Neutrophil (primary cell): ENCODE results near the gene SLC3A2.

Experiments
- H3K27ac ChIP-seq: fragments of 200-600 bp; sonication (generic); 2 replicates; pipeline ENCODE4 v1.5.1; 2016; ENCODE audit warnings: mild to moderate bottlenecking, moderate library complexity
- H3K27me3 ChIP-seq: fragments of 200-600 bp; sonication (generic); 2 replicates; pipeline ENCODE4 v1.6.0; 2016; ENCODE audit warnings: mild to moderate bottlenecking
- H3K36me3 ChIP-seq: fragments of 200-600 bp; sonication (generic); 2 replicates; pipeline ENCODE4 v1.5.1; 2017
- H3K4me1 ChIP-seq, 2 experiments: fragments of 200-600 bp in 1 of 2; sonication (generic) in 1 of 2; 1 replicate in 1 of 2; 2 replicates in 1 of 2; pipeline versions ENCODE4 v1.5.1 to v1.6.1; 2013 to 2016; ENCODE audit warnings: low read depth in 1 of 2, low read length in 1 of 2, mild to moderate bottlenecking in 1 of 2, moderate library complexity in 1 of 2; ENCODE audit not compliant: control insufficient read depth in 1 of 2, insufficient read depth in 1 of 2
- H3K4me3 ChIP-seq, 2 experiments: fragments of 200-600 bp in 1 of 2; sonication (generic) in 1 of 2; 1 replicate in 1 of 2; 2 replicates in 1 of 2; pipeline ENCODE4 v1.5.1; 2013 to 2016; ENCODE audit warnings: low read depth in 1 of 2, low read length in 1 of 2, mild to moderate bottlenecking in 1 of 2, moderate library complexity in 1 of 2
- H3K9me3 ChIP-seq: fragments of 200-600 bp; sonication (generic); 2 replicates; pipeline ENCODE4 v1.5.1; 2016
- TF ChIP-seq, protein P1 (sequence below): fragments of 200-600 bp; sonication (generic); IDR thresholded peaks from 2 replicates; pipeline ENCODE4 v1.5.1; 2016; ENCODE audit warnings: antibody characterized with exemption

The SLC3A2 gene

DNA sequence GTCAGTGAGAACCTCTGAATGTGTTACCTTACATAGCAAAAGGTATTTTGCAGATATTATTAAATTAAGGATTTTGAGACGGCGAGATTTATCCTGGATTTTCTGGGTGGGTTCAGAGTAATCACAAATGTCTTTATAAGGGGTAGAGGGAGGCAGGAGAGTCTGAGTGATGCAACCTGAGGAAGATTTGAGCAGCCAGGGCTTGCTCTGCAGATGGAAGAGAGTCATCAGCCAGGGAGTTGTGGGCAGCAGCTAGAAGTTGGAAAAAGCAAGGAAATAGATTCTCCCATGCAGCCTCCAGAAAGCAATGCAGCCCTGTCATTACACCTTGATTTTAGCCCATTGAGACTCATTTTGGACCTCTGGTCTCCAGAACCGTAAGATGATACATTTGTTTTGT lies 37.2 kb upstream of the SLC3A2 start:
- Histone ChIP-seq H3K36me3 (no peaks in the 10 kb centered on the region), H3K27me3 (no peaks in the 10 kb centered on the region), H3K4me3 (no peak overlapping the region), H3K4me1 (peaks cover 23 to 38% of the 10 kb centered on the region in 2 experiments), H3K9me3 (no peaks in the 10 kb centered on the region), H3K27ac (no peak overlapping the region)
- TF ChIP-seq, protein P1, sequence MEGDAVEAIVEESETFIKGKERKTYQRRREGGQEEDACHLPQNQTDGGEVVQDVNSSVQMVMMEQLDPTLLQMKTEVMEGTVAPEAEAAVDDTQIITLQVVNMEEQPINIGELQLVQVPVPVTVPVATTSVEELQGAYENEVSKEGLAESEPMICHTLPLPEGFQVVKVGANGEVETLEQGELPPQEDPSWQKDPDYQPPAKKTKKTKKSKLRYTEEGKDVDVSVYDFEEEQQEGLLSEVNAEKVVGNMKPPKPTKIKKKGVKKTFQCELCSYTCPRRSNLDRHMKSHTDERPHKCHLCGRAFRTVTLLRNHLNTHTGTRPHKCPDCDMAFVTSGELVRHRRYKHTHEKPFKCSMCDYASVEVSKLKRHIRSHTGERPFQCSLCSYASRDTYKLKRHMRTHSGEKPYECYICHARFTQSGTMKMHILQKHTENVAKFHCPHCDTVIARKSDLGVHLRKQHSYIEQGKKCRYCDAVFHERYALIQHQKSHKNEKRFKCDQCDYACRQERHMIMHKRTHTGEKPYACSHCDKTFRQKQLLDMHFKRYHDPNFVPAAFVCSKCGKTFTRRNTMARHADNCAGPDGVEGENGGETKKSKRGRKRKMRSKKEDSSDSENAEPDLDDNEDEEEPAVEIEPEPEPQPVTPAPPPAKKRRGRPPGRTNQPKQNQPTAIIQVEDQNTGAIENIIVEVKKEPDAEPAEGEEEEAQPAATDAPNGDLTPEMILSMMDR, result no peak

DNA sequence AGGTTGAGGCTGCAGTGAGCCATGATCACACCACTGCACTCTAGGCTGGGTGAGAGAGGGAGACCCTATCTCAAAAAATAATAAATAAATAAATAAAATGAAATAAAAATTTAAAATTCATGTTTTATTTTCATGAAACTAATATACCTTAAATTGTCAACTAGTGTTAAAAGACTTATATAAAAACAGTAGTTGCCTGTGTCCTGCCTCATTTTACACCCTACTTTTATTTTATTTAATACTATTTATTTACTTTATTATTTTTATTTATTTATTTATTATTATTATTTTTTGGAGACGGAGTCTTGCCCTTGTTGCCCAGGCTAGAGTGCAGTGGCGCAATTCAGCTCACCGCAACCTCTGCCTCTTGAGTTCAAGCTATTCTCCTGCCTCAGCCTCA lies 36.5 kb upstream of the SLC3A2 start:
- Histone ChIP-seq H3K4me3 (no peak overlapping the region), H3K27me3 (no peaks in the 10 kb centered on the region), H3K36me3 (no peaks in the 10 kb centered on the region), H3K27ac (no peak overlapping the region), H3K4me1 (peaks cover 17 to 31% of the 10 kb centered on the region in 2 experiments), H3K9me3 (no peaks in the 10 kb centered on the region)
- TF ChIP-seq, protein P1, result no peak

DNA sequence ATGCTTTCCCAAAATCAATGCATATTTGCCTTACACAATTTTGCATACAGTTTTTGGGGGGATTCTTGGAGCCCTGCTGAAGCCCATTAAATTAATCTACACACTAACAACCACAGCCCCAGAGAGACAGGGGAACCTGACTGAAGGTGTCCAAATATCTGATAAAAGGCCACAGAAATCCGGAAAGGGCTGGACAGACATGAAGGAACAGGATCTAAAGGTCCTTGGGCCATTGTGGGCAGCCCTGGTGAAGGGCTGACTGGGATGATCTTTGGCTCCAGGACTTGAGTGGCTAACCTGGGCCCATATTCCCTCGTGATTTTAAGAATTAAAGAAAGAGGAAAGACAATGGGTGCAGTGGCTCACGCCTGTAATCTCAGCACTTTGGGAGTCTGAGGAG lies 34.5 kb upstream of the SLC3A2 start:
- Histone ChIP-seq H3K9me3 (no peaks in the 10 kb centered on the region), H3K27ac (no peak overlapping the region), H3K4me1 (peaks cover 12 to 17% of the 10 kb centered on the region in 2 experiments), H3K36me3 (no peaks in the 10 kb centered on the region), H3K27me3 (no peaks in the 10 kb centered on the region), H3K4me3 (no peak overlapping the region)
- TF ChIP-seq, protein P1, result no peak

DNA sequence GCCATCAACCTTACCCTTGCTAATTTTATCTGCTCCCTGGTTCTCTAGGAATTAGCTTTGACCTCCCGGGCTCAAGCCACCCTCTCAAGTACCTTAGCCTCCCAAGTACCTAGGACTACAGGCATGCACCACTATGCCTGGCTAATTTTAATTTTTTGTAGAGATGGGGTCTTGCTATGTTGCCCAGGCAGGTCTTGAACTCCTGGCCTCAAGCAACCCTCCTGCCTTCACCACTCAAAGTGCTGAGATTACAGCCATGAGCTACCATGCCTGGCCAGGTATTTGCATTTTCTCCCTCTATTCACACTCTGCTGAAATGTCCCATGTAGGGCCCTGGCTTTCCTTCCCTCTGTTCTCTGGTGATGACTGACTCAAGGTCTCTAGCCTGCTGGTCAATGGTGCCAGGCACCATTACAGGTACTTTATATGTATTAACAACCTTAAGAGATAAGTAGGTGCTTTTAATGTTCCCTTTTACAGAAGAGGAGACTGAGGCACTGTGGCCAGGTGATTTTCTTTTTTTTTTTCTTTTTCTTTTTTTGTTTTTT lies 32.9 kb upstream of the SLC3A2 start:
- no peak overlapping the region for H3K4me3 ChIP-seq
- H3K9me3 ChIP-seq, result no peaks in the 10 kb centered on the region
- H3K36me3 ChIP-seq, result peaks cover 7% of the 10 kb centered on the region
- no peak overlapping the region for H3K27ac ChIP-seq
- peaks cover under 1% of the 10 kb centered on the region in 2 experiments for H3K4me1 ChIP-seq
- TF ChIP-seq, protein P1, result no peak
- H3K27me3 ChIP-seq, result no peaks in the 10 kb centered on the region

DNA sequence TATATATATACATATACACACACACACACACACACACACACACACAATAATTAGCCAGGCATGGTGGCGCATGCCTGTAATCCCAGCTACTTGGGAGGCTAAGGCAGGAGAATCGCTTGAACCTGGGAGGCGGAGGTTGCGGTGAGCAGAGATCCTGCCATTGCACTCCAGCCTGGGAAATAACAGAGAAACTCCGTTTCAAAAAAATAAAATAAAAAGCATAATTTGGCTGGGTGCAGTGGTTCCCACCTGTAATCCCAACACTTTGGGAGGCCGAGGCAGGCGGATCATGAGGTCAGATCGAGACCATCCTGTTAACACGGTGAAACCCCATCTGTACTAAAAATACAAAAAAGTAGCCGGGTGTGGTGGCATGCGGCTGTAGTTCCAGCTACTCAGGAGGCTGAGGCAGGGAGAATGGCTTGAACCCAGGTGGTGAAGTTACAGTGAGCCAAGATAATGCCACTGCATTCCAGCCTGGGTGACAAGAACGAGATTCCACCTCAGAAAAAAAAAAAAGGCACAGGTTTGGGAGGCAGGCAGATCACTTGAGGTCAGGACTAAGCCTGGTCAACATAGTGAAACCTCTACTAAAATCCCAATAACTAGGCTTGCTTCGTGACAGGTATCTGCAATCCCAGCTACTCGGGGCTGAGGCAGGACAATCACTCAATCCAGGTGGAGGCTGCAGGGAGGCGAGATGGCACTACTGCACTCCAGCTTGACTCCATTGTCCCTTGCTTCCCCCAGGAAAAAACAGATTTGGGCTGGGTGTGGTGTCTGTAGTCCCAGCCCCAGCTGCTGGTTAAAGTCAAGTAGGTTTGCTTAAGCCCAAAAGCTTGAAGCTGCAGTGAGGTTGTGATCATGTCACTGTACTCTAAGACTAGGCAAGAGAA lies 29.5 kb upstream of the SLC3A2 start:
- H3K27me3 ChIP-seq, result no peaks in the 10 kb centered on the region
- peaks cover 17 to 26% of the 10 kb centered on the region in 2 experiments for H3K4me1 ChIP-seq
- H3K27ac ChIP-seq, result no peak overlapping the region
- H3K36me3 ChIP-seq, result peaks cover 7% of the 10 kb centered on the region
- no peaks in the 10 kb centered on the region for H3K9me3 ChIP-seq
- H3K4me3 ChIP-seq, result no peak overlapping the region
- TF ChIP-seq, protein P1, result no peak
